Fibroblast of skin of scalp (primary cell): ENCODE results near the gene MLLT3.

Experiments used
- DNase-seq: peaks from one replicate; pipeline ENCODE4 v3.0.0-alpha.2; 2013

Gene MLLT3

DNA sequence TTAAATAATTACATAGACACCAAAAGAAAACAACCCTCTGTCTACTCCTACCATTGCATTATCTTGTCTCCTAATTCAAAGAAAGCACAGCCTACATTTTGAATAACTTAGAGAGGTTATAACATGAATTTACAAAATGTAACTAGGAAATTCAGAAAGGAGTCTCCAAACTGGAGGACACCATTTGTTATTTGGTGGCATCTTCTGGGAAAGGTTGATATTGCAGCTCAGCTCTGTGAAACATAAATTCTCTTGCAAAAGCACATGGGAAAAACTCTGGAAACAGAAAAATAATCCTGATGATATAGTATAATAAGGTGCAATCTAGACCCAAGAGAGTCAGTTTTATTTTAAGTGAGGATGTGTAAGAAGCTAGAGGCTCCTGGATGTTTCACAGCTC lies 215.3 kb downstream of the MLLT3 start:
- DNase-seq: peak; percentile 1

DNA sequence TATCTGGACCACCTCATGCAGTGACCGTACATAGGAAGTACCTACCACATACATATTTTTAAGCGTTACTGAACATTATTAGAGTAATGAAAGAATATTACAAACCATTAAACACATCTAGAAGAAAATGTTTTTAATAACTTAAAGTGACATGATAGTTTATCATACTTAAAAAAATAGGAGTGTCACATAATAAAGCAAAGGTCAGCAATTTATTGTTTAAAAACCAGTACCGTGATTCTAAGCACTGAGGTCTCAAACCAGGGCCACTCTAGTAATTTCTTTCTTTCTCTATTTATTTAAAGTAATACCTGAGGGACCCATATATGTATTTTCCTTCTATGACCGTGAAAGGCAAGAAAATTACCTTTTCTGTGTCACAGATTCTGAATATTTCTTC lies 216.0 kb downstream of the MLLT3 start:
- DNase-seq: no peak

GRCh38 chr9:20405616-20406015 lies 216.7 kb downstream of the MLLT3 start:
- DNase-seq: no peak

GRCh38 chr9:20405078-20405477 lies 217.2 kb downstream of the MLLT3 start:
- no peak for DNase-seq

DNA sequence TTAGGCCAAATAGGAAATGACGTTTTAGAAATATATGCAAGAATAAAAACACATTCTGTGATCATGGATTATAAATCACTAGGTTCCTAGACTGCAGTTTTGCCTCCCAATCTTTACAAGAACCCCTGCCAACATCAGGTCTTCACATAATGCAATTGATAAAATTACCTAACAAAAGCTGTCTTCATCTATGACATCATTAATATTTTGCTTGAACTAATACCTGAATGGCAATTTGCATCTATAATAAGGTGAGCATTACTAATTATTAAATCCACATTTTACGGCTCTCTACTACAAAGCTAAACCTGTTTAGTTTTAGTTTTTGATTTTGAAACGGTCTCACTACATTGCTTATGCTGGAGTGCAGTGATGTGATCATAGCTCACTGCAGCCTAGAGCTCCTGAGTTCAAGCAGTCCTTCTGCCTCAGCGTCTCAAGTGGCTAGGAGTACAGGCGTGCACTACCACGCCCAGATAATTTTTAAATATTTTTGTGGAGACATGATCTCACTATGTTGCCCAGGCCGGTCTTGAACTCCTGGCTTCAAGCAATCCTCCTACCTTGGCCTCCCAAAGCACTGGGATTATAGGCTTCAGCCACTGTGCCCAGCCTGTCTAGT lies 218.0 kb downstream of the MLLT3 start:
- no peak for DNase-seq

- DNase-seq: no peak
Observed at GRCh38 chr9:20403346-20403745, 219.0 kb downstream of the MLLT3 start.

- DNase-seq: no peak
Observed at GRCh38 chr9:20402273-20402875, 219.9 kb downstream of the MLLT3 start.

- DNase-seq: no peak
Observed at GRCh38 chr9:20398536-20399338, 223.6 kb downstream of the MLLT3 start.

DNA sequence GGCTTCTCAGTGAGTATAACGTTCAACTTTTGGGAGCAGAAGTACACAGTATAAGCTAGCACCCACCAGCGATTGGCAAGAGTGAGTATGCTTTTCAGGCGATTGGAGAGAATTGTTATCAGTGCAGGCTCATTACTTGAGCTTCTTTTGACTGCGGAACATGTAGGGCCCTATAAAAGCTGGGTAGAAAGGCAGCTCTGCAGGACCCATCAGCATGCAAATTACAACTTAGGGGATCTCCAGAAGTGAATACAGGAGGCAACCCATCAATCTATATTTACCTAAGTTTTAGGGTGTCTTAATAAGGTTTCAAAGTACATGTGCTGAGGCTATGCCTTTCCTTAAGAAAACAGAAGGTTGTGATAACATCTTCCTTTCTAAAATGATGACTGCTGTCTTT lies 225.0 kb downstream of the MLLT3 start:
- no peak for DNase-seq

- no peak for DNase-seq
Observed at GRCh38 chr9:20396509-20396908, 225.8 kb downstream of the MLLT3 start.

DNA sequence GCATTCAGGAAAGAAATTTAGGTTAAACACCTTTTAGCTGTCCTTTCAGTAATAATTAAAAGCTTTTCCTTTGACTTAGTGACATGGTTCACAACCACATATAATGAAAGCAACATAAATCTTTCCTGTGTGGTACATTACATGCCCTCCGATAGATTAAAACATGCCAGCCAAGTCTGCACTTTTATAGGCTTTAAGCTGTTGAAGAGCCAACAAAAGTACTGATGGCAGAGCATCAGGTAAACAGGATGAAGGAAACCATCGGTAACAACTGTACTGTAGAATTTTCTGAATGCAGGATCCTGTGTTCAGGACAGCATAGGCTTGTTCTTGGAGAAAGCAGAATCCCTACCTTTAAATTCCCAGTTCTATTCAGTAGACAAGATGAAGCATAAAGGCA lies 226.6 kb downstream of the MLLT3 start:
- DNase-seq: no peak

GRCh38 chr9:20394969-20395368 lies 227.3 kb downstream of the MLLT3 start:
- DNase-seq: no peak

- no peak for DNase-seq
Observed at GRCh38 chr9:20391208-20391607, 231.1 kb downstream of the MLLT3 start.

GRCh38 chr9:20390400-20390799 lies 231.9 kb downstream of the MLLT3 start:
- no peak for DNase-seq

DNA sequence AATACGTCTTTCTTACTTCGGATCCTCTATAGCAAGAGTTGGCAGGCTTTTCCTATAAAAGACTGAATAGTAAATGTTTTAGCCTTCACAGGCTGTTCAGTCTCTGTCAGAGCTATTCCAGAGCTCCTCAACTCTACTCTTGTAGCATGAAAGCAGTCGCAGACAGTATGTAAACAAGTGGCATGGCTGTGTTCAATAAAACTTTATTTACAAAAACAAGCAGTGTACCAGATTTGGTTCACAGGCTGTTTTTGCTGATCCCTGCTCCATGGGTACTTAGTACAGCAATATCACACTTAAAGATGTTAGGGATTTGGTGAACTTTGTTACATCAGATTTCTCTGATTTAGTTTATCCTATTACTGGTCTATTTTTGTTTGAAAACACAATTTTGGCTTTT lies 235.2 kb downstream of the MLLT3 start:
- no peak for DNase-seq

DNA sequence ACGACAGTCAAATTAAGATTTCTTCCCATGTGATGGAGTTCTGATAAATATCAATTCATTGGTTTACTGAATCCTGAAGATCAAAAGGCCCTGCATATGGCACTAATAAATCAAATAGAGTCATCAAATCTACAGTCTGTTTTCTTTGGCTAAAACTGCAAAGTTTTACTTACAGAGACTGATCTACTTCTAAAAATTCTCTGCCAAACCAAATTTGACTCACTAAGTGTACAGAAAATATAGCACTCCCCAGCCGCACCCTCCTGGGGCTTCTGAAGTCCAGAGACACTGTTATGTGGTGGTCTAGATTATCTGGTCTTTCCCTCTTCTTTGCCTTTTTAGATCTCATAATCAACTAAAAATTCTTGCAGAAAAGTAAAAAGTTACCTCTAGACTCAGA lies 237.7 kb downstream of the MLLT3 start:
- peak; percentile 36 for DNase-seq

- DNase-seq: peak; percentile 37
Observed at GRCh38 chr9:20382460-20383071, 239.7 kb downstream of the MLLT3 start.

GRCh38 chr9:20380546-20380945 lies 241.8 kb downstream of the MLLT3 start:
- DNase-seq: no peak

DNA sequence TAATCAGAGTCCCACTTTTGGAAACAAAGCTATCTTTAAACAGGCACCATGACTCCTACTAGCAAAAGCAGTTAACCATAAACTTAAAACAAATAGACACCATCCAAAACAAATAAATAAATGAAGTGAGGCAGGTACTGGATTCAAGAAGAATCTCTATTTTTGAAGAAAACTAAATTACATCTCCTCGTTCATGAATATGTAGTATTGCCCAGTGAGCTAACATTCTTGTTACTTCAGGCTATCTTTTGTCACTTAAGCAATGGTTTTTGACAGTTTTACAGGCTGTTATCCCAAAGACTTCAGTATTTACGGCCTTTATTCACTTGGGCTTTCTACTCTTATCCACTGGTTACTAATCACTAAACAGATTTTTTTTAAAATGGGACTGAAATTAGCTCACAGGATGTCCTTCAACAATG lies 242.5 kb downstream of the MLLT3 start:
- DNase-seq: no peak

GRCh38 chr9:20378851-20379250 lies 243.4 kb downstream of the MLLT3 start:
- DNase-seq: no peak

DNA sequence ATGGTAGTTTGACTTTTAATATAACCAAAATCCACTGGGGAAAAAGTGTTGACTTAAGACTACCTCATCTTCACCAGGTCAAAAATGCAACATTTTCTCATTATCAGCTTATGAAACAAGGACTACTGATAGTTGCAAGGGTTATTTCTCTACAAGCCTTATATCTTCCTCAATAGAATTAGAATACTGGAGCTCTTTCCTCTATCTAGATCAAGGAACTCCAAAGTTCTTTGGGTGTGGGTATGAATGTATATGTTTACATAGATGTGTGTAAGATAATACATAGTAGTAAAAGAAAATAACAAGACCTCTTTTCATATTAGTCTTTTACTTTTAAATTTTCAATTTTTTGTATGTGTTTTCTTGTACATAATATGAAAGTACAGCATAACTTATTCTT lies 244.5 kb downstream of the MLLT3 start:
- DNase-seq: no peak

GRCh38 chr9:20376731-20377375 lies 245.4 kb downstream of the MLLT3 start:
- no peak for DNase-seq

DNA sequence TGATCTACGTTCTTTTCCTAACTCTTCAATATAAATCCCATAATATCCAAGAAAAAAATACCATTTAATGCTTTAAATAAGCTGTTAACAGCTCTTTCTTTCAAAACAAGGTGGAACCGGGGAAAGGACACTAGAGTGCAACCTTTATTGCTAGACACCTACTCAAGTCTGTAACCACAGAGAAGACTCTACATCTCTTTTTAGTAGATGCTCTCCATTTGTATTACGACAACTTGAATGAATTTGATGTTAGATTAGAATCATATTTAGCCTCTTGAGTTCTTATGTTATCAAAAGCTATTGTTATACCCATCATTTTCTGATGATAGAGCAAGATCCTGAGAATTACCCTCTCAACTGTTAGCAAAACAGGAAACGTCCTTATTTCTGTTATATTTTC lies 246.3 kb downstream of the MLLT3 start:
- no peak for DNase-seq
